ENCODE measurements around the gene CRB2.

The CRB2 gene

DNA sequence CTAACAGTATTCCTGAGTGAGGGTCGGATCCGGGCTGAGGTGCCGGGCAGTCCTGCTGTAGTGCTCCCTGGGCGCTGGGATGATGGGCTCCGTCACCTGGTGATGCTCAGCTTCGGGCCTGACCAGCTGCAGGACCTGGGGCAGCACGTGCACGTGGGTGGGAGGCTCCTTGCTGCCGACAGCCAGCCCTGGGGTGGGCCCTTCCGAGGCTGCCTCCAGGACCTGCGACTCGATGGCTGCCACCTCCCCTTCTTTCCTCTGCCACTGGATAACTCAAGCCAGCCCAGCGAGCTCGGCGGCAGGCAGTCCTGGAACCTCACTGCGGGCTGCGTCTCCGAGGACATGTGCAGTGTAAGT is 15.2 kb downstream of the CRB2 start:
- H3K9me2 ChIP-seq (replicated peaks; ENCODE audit: insufficient read depth, low read length): no peaks in the 10 kb centered on the region
- no peaks in the 10 kb centered on the region for H4K20me1 ChIP-seq (ENCODE audit: insufficient read depth, low read length)
- H3K27me3 ChIP-seq (replicated peaks; ENCODE audit: insufficient read depth, low read length): peaks cover 76% of the 10 kb centered on the region
- no peak overlapping the region for H2AFZ ChIP-seq (ENCODE audit: low read length)
- no peak overlapping the region for H3K4me3 ChIP-seq (ENCODE audit: low read length)
- H3K9ac ChIP-seq (ENCODE audit: low read length): no peak overlapping the region
- H3K36me3 ChIP-seq (replicated peaks; ENCODE audit: insufficient read depth, low read length): no peaks in the 10 kb centered on the region
- no peak for DNase-seq
- H3K4me2 ChIP-seq (ENCODE audit: low read depth, low read length): no peak overlapping the region
- no peak overlapping the region for H3K27ac ChIP-seq (ENCODE audit: low read length)
- no peaks in the 10 kb centered on the region for H3K9me3 ChIP-seq (replicated peaks; ENCODE audit: insufficient read depth, low read length)
- TF ChIP-seq EZH2phosphoT487 (IDR thresholded peaks at IDR 0.05; ENCODE audit: low read length): no peak
- no peak for TF ChIP-seq EZH2 (optimal IDR thresholded peaks at IDR 0.05; ENCODE audit: low read depth, low read length)
- TF ChIP-seq, protein P1, sequence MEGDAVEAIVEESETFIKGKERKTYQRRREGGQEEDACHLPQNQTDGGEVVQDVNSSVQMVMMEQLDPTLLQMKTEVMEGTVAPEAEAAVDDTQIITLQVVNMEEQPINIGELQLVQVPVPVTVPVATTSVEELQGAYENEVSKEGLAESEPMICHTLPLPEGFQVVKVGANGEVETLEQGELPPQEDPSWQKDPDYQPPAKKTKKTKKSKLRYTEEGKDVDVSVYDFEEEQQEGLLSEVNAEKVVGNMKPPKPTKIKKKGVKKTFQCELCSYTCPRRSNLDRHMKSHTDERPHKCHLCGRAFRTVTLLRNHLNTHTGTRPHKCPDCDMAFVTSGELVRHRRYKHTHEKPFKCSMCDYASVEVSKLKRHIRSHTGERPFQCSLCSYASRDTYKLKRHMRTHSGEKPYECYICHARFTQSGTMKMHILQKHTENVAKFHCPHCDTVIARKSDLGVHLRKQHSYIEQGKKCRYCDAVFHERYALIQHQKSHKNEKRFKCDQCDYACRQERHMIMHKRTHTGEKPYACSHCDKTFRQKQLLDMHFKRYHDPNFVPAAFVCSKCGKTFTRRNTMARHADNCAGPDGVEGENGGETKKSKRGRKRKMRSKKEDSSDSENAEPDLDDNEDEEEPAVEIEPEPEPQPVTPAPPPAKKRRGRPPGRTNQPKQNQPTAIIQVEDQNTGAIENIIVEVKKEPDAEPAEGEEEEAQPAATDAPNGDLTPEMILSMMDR (IDR thresholded peaks at IDR 0.05; ENCODE audit: low read length): no peak
- no peaks in the 10 kb centered on the region for H3K79me2 ChIP-seq (ENCODE audit: low read length)
- H3F3A ChIP-seq (ENCODE audit: insufficient read depth, low read length): no peaks in the 10 kb centered on the region
- no peaks in the 10 kb centered on the region for H3K4me1 ChIP-seq (ENCODE audit: low read length)

GRCh38 chr9:123371805-123372590 is 16.0 kb downstream of the CRB2 start:
- TF ChIP-seq EZH2 (optimal IDR thresholded peaks at IDR 0.05; ENCODE audit: low read depth, low read length): no peak
- no peak for TF ChIP-seq EZH2phosphoT487 (IDR thresholded peaks at IDR 0.05; ENCODE audit: low read length)
- TF ChIP-seq, protein P1 (IDR thresholded peaks at IDR 0.05; ENCODE audit: low read length): no peak
- Histone ChIP-seq H3K79me2 (ENCODE audit: low read length) (no peaks in the 10 kb centered on the region), H3K9me2 (replicated peaks; ENCODE audit: insufficient read depth, low read length) (no peaks in the 10 kb centered on the region), H4K20me1 (ENCODE audit: insufficient read depth, low read length) (no peaks in the 10 kb centered on the region), H3F3A (ENCODE audit: insufficient read depth, low read length) (no peaks in the 10 kb centered on the region), H3K4me3 (ENCODE audit: low read length) (no peak overlapping the region), H3K36me3 (replicated peaks; ENCODE audit: insufficient read depth, low read length) (no peaks in the 10 kb centered on the region), H3K27me3 (replicated peaks; ENCODE audit: insufficient read depth, low read length) (peaks cover 78% of the 10 kb centered on the region), H3K4me1 (ENCODE audit: low read length) (no peaks in the 10 kb centered on the region), H3K9me3 (replicated peaks; ENCODE audit: insufficient read depth, low read length) (no peaks in the 10 kb centered on the region), H2AFZ (ENCODE audit: low read length) (no peak overlapping the region), H3K27ac (ENCODE audit: low read length) (no peak overlapping the region), H3K4me2 (ENCODE audit: low read depth, low read length) (no peak overlapping the region), H3K9ac (ENCODE audit: low read length) (no peak overlapping the region)
- DNase-seq: no peak

GRCh38 chr9:123372766-123373446 is 16.9 kb downstream of the CRB2 start:
- H3K4me1 ChIP-seq (ENCODE audit: low read length): no peaks in the 10 kb centered on the region
- no peak overlapping the region for H2AFZ ChIP-seq (ENCODE audit: low read length)
- H3K9me2 ChIP-seq (replicated peaks; ENCODE audit: insufficient read depth, low read length): no peaks in the 10 kb centered on the region
- TF ChIP-seq EZH2 (optimal IDR thresholded peaks at IDR 0.05; ENCODE audit: low read depth, low read length): no peak
- no peak for TF ChIP-seq EZH2phosphoT487 (IDR thresholded peaks at IDR 0.05; ENCODE audit: low read length)
- TF ChIP-seq, protein P1 (IDR thresholded peaks at IDR 0.05; ENCODE audit: low read length): no peak
- H3K4me3 ChIP-seq (ENCODE audit: low read length): no peak overlapping the region
- no peaks in the 10 kb centered on the region for H3K79me2 ChIP-seq (ENCODE audit: low read length)
- no peaks in the 10 kb centered on the region for H3K9me3 ChIP-seq (replicated peaks; ENCODE audit: insufficient read depth, low read length)
- H3K27me3 ChIP-seq (replicated peaks; ENCODE audit: insufficient read depth, low read length): peaks cover 78% of the 10 kb centered on the region
- no peaks in the 10 kb centered on the region for H3F3A ChIP-seq (ENCODE audit: insufficient read depth, low read length)
- no peak for DNase-seq
- no peaks in the 10 kb centered on the region for H4K20me1 ChIP-seq (ENCODE audit: insufficient read depth, low read length)
- no peak overlapping the region for H3K27ac ChIP-seq (ENCODE audit: low read length)
- no peaks in the 10 kb centered on the region for H3K36me3 ChIP-seq (replicated peaks; ENCODE audit: insufficient read depth, low read length)
- no peak overlapping the region for H3K9ac ChIP-seq (ENCODE audit: low read length)
- H3K4me2 ChIP-seq (ENCODE audit: low read depth, low read length): no peak overlapping the region

All from MM.1S (cell line).